Activated CD8-positive, alpha-beta memory T cell treated with anti-CD3 and anti-CD28 coated beads, Interleukin-2, amount 10 ng/mL, durations not matched to agents 7 days and 5 days (primary cell): ENCODE data around the gene AQP2. TPM values are rescaled to one million over a fixed set of nuclear protein-coding genes. Genes with fewer than 3 reads are reported as not detected.

Experiments used
- ATAC-seq: fragments of 150-1000 bp; cut with Tn5 transposase; one replicate; pipeline ENCODE4 v1.10.0; 2021; ENCODE audit warnings: moderate library complexity
- CTCF ChIA-PET: fragments of 350-600 bp; sonication (Branson Sonifier 250); formaldehyde crosslinking; loops from one replicate; lab custom pipeline; 2021; ENCODE audit warnings: antibody characterized with exemption; lab: Charles Lee
- DNase-seq: peaks from one replicate; pipeline ENCODE4 v3.0.0-alpha.2; 2020
- H3K27ac Mint-ChIP-seq: one replicate; pipeline ENCODE4 v1.8.0; 2021; ENCODE audit warnings: mild to moderate bottlenecking, mixed read lengths
- H3K27me3 Mint-ChIP-seq: one replicate; pipeline ENCODE4 v1.8.0; 2021; ENCODE audit warnings: mixed read lengths
- H3K36me3 Mint-ChIP-seq: one replicate; pipeline ENCODE4 v1.8.0; 2021; ENCODE audit warnings: mild to moderate bottlenecking, mixed read lengths
- H3K4me1 Mint-ChIP-seq: one replicate; pipeline ENCODE4 v1.8.0; 2021; ENCODE audit warnings: mixed read lengths
- H3K4me3 Mint-ChIP-seq: one replicate; pipeline ENCODE4 v1.8.0; 2021; ENCODE audit warnings: mild to moderate bottlenecking, moderate library complexity, mixed read lengths
- H3K9me3 Mint-ChIP-seq: one replicate; pipeline ENCODE4 v1.8.0; 2022; ENCODE audit warnings: low read depth, mixed read lengths
- total RNA-seq, 2 experiments: library from RNA; stranded (reverse); gene quantifications; one replicate each; pipeline ENCODE4 v1.2.3, GENCODE V29; 2021

AQP2 gene
- total RNA-seq, 2 experiments from 2014 or later, result not detected

GRCh38 chr12:49937639-49938300, 12.8 kb upstream of the AQP2 start:
- Mint-ChIP-seq H3K27ac (no peak overlapping the region), H3K4me1 (peaks cover 4% of the 10 kb centered on the region), H3K27me3 (peaks cover 19% of the 10 kb centered on the region), H3K9me3 (no peaks in the 10 kb centered on the region), H3K4me3 (no peak overlapping the region), H3K36me3 (no peaks in the 10 kb centered on the region)
- DNase-seq, result no peak
- CTCF ChIA-PET, result interaction anchor here (1.2 to 1.6 kb wide), 2 partner anchors 8 to 71 kb away, joined by 3 to 7 read pairs; no protein-coding TSS in a partner anchor
- no peak for ATAC-seq

DNA sequence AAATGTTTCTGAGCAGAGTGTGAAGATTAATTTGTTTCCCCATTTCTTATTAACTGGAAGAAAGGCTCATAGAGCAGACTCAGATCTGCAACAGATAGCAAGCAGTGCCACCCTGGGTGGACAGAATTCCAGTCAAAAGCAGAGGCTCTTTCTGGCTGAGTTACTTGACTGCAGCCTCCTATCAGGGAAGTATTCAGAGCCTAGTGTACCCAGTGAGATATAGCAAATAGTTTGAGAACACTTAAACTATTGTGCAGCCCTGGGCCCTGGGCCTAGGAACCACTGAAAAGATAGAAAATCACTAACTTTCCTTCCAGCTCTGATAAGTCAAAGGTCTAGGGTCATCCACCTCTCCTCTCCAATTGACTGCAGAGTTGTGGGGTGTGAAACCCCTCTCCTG, 11.2 kb upstream of the AQP2 start:
- Mint-ChIP-seq H3K27ac (no peak overlapping the region), H3K4me3 (no peak overlapping the region), H3K27me3 (peaks cover 16% of the 10 kb centered on the region), H3K4me1 (peaks cover 7% of the 10 kb centered on the region), H3K9me3 (no peaks in the 10 kb centered on the region), H3K36me3 (no peaks in the 10 kb centered on the region)
- ATAC-seq (no peak), DNase-seq (no peak)
- CTCF ChIA-PET, result interaction anchor here (2.1 kb wide), 1 partner anchor 28 kb away, joined by 6 read pairs; no protein-coding TSS in a partner anchor

DNA sequence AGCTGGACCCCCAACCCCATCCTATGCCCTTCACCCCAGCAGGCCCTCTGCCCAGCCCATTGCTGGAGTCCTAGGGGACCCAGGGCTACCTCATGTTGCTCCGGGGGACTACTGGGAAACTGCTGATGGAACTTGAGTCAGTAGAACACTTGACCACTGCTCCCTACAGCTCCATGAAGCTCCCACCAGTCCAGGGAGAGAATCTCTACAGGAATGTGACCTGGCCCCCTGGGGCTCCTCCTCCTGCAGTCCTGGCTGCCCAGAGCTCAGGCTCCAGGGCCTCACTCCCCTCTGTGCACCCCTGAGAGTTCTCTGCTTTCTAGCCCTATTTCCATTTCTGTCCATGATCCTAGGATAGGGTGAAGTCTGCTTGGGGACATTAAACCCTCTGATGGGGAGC, 10.8 kb upstream of the AQP2 start:
- CTCF ChIA-PET, result interaction anchor here (2.1 kb wide), 1 partner anchor 27 kb away, joined by 6 read pairs; no protein-coding TSS in a partner anchor
- no peak overlapping the region for H3K4me3 Mint-ChIP-seq
- no peak for ATAC-seq

GRCh38 chr12:49941556-49942511, 8.7 kb upstream of the AQP2 start:
- CTCF ChIA-PET, result interaction anchor here (1.0 to 2.4 kb wide), 2 partner anchors 26 to 200 kb away, joined by 3 to 13 read pairs; partner anchors contain the start of gene TMBIM6
- no peak overlapping the region for H3K27ac Mint-ChIP-seq
- no peak for DNase-seq

More for the DNA sequence above, 10.8 kb upstream of the AQP2 start:
- H3K27ac Mint-ChIP-seq, result no peak overlapping the region
- peaks cover 7% of the 10 kb centered on the region for H3K4me1 Mint-ChIP-seq
- no peaks in the 10 kb centered on the region for H3K9me3 Mint-ChIP-seq
- DNase-seq, result no peak
- no peaks in the 10 kb centered on the region for H3K36me3 Mint-ChIP-seq
- peaks cover 12% of the 10 kb centered on the region for H3K27me3 Mint-ChIP-seq

DNA sequence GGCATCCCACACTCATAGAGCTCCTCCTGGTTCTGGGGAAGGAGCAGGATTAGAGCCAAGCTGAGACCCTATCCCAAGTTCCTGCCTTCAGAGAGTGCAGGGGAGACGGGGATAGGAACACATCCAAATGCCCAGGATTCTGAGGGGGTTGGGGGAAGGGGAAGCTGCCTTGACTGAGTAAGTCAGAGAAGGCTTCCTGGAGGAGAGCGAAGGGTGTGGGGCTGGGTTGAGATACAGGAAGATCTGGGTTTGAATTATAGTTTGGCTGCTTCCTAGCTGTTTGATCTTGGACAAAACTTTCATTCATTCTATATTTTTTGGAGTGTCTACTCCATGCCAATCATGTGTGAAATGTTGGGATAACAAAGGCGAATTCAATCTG, 8.0 kb upstream of the AQP2 start:
- no peak for DNase-seq
- CTCF ChIA-PET, result interaction anchor here (1.0 to 2.4 kb wide), 2 partner anchors 25 to 201 kb away, joined by 3 to 13 read pairs; partner anchors contain the start of gene TMBIM6
- Mint-ChIP-seq H3K27me3 (no peaks in the 10 kb centered on the region), H3K4me3 (no peak overlapping the region), H3K9me3 (no peaks in the 10 kb centered on the region), H3K36me3 (no peaks in the 10 kb centered on the region), H3K4me1 (peaks cover 25% of the 10 kb centered on the region), H3K27ac (no peak overlapping the region)
- no peak for ATAC-seq

More at GRCh38 chr12:49941556-49942511, 8.7 kb upstream of the AQP2 start:
- Mint-ChIP-seq H3K4me1 (peaks cover 25% of the 10 kb centered on the region), H3K9me3 (no peaks in the 10 kb centered on the region), H3K36me3 (no peaks in the 10 kb centered on the region), H3K4me3 (no peak overlapping the region), H3K27me3 (peaks cover 2% of the 10 kb centered on the region)
- ATAC-seq, result no peak

GRCh38 chr12:49942921-49943624, 7.5 kb upstream of the AQP2 start:
- no peaks in the 10 kb centered on the region for H3K36me3 Mint-ChIP-seq
- ATAC-seq, result no peak
- no peaks in the 10 kb centered on the region for H3K9me3 Mint-ChIP-seq
- no peaks in the 10 kb centered on the region for H3K27me3 Mint-ChIP-seq
- CTCF ChIA-PET, result interaction anchor here (0.9 to 2.4 kb wide), 2 partner anchors 24 to 233 kb away, joined by 3 to 13 read pairs; no protein-coding TSS in a partner anchor
- H3K4me1 Mint-ChIP-seq, result peaks cover 25% of the 10 kb centered on the region
- no peak overlapping the region for H3K4me3 Mint-ChIP-seq
- no peak for DNase-seq
- no peak overlapping the region for H3K27ac Mint-ChIP-seq

DNA sequence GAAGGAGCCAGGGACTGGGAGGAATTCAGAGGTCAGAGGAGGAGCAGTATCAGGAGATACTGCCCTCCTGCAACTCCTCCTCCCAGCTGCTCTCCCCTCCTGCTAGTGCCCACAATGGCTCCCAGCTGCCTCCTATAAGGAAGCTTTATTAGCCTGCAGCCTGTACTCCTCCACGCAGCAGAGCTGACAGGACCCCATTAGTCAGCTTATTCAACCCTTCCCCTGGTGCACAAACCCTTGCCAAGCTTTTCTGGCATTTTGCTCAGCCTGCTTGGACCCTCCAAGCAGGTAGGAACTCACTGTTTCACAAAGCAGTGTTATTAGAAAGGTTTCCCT, 6.9 kb upstream of the AQP2 start:
- no peak for ATAC-seq
- no peak for DNase-seq
- Mint-ChIP-seq H3K9me3 (no peaks in the 10 kb centered on the region), H3K36me3 (no peaks in the 10 kb centered on the region), H3K4me1 (peaks cover 25% of the 10 kb centered on the region), H3K4me3 (no peak overlapping the region), H3K27me3 (no peaks in the 10 kb centered on the region), H3K27ac (no peak overlapping the region)
- CTCF ChIA-PET, result interaction anchor here (0.9 to 2.4 kb wide), 2 partner anchors 24 to 232 kb away, joined by 3 to 13 read pairs; no protein-coding TSS in a partner anchor

DNA sequence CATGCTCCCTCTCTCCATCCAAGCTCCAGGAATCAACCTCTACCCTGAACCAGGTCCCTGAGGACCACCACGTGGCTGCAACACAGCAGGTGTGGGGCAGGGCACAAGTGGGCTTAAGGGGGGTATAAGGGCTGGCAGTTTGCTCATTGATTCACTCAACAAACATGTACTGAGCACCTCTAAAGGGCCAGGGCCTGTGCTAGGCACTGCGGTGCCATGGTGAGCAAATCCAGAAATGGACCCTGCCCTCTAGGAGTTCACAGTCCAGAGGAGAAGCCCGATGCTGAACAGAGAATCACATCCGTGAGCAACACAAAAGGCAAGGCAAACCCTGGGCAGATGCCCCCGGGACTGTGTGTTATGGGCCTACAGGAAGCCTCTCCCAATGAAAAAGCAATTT, 6.5 kb upstream of the AQP2 start:
- no peak overlapping the region for H3K4me3 Mint-ChIP-seq
- no peaks in the 10 kb centered on the region for H3K9me3 Mint-ChIP-seq
- ATAC-seq, result no peak
- no peak for DNase-seq
- H3K27ac Mint-ChIP-seq, result no peak overlapping the region
- H3K4me1 Mint-ChIP-seq, result peaks cover 25% of the 10 kb centered on the region
- CTCF ChIA-PET, result interaction anchor here (0.9 to 2.4 kb wide), 2 partner anchors 23 to 232 kb away, joined by 3 to 13 read pairs; no protein-coding TSS in a partner anchor
- no peaks in the 10 kb centered on the region for H3K36me3 Mint-ChIP-seq
- H3K27me3 Mint-ChIP-seq, result no peaks in the 10 kb centered on the region

GRCh38 chr12:49944718-49945117, 5.8 kb upstream of the AQP2 start:
- H3K4me1 Mint-ChIP-seq, result peaks cover 25% of the 10 kb centered on the region
- ATAC-seq (no peak), DNase-seq (no peak)
- H3K9me3 Mint-ChIP-seq, result no peaks in the 10 kb centered on the region
- no peaks in the 10 kb centered on the region for H3K36me3 Mint-ChIP-seq
- H3K27ac Mint-ChIP-seq, result no peak overlapping the region
- H3K27me3 Mint-ChIP-seq, result no peaks in the 10 kb centered on the region
- CTCF ChIA-PET, result interaction anchor here (0.9 to 6.7 kb wide), 19 partner anchors 10 to 203 kb away, joined by 3 to 92 read pairs (median 7); partner anchors contain the start of genes AQP5, COX14 and TMBIM6
- H3K4me3 Mint-ChIP-seq, result no peak overlapping the region

DNA sequence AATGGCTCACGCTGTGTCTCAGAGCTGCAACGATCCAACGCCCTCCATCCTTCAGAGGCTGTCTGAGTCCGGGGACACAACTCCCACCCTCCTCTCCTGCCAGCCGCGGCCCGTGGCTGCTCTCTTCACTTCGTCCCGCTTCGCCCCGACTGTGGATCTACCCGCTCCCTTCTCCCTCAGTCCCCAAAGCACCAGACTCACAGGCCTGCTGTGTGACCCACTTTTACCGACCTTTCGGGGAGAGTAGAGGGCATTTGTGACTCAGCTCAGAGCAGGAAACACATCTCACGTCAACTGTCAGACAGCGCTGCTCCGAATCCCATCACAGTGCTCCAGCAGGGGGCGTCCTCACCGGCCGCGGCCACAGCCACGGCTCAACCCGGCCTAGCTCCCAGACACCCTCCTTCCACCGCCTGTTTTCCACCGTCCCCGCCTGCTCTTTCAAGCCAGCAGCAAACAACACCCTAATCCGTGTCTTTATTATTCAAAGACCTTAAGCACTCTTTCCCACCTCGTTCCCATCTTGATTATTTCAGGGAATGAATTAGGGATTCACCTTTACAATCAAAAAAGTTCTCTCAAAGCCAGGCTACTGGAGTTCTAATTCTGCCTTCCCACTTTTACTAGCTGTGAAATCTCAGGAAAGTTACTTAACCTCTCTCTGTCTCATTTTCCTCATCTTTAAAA, 5.0 kb upstream of the AQP2 start:
- H3K36me3 Mint-ChIP-seq, result no peaks in the 10 kb centered on the region
- no peaks in the 10 kb centered on the region for H3K9me3 Mint-ChIP-seq

DNA sequence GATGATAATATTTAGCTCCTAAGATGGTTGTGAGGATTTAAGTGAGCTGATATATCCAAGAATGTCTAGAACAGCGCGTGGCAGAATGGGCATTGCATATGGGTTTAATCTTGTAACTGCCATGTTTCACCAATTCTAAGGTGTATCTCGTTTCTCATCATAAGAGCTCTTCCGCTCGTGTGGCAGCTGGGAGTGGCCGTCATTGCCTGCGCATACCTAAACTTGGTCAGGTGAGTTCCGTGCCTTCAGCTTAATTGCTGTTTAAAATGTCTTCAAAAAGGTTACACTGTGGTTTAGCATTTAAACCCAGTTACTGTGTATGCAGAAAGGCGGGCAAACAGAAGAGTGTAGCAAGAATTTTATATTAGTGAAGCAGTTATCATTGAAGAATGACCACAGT, 4.5 kb upstream of the AQP2 start:
- H3K27me3 Mint-ChIP-seq, result no peaks in the 10 kb centered on the region
- no peaks in the 10 kb centered on the region for H3K36me3 Mint-ChIP-seq
- CTCF ChIA-PET, result interaction anchor here (0.8 to 6.7 kb wide), 45 partner anchors 9 to 341 kb away, joined by 3 to 92 read pairs (median 5); partner anchors contain the start of genes AQP5, AQP6, COX14 and RACGAP1
- no peak overlapping the region for H3K27ac Mint-ChIP-seq
- H3K4me1 Mint-ChIP-seq, result peaks cover 25% of the 10 kb centered on the region
- H3K4me3 Mint-ChIP-seq, result no peak overlapping the region
- DNase-seq, result no peak
- ATAC-seq, result no peak
- no peaks in the 10 kb centered on the region for H3K9me3 Mint-ChIP-seq

More for the DNA sequence above, 5.0 kb upstream of the AQP2 start:
- ATAC-seq (peak; percentile 99), DNase-seq (peak; percentile 90)
- Mint-ChIP-seq H3K4me1 (peaks cover 25% of the 10 kb centered on the region), H3K27me3 (no peaks in the 10 kb centered on the region), H3K27ac (peak overlapping the region; percentile 87), H3K4me3 (peak overlapping the region; percentile 66)
- CTCF ChIA-PET, result interaction anchor here (0.6 to 6.7 kb wide), 54 partner anchors 8 to 341 kb away, joined by 3 to 92 read pairs (median 4); partner anchors contain the start of genes AQP5, AQP6, COX14 and NCKAP5L

GRCh38 chr12:49946497-49946896, 4.0 kb upstream of the AQP2 start:
- CTCF ChIA-PET, result interaction anchor here (0.9 to 6.7 kb wide), 27 partner anchors 8 to 323 kb away, joined by 3 to 92 read pairs (median 5); partner anchors contain the start of genes AQP5, AQP6, COX14 and PRPF40B
- no peaks in the 10 kb centered on the region for H3K36me3 Mint-ChIP-seq
- no peaks in the 10 kb centered on the region for H3K9me3 Mint-ChIP-seq
- no peaks in the 10 kb centered on the region for H3K27me3 Mint-ChIP-seq
- no peak overlapping the region for H3K4me3 Mint-ChIP-seq
- no peak overlapping the region for H3K27ac Mint-ChIP-seq
- peaks cover 25% of the 10 kb centered on the region for H3K4me1 Mint-ChIP-seq
- ATAC-seq (no peak), DNase-seq (no peak)
